ENCODE results near the gene ARAF. TPM values are rescaled to one million over a fixed set of nuclear protein-coding genes. Genes with fewer than 3 reads are reported as not detected.

ARAF gene
- total and polyA plus RNA-seq, 2 of the 13 experiments (the other 11 are each of a cell fraction or from before 2014, with no cell fraction given): 18.0 to 33.1 TPM

DNA sequence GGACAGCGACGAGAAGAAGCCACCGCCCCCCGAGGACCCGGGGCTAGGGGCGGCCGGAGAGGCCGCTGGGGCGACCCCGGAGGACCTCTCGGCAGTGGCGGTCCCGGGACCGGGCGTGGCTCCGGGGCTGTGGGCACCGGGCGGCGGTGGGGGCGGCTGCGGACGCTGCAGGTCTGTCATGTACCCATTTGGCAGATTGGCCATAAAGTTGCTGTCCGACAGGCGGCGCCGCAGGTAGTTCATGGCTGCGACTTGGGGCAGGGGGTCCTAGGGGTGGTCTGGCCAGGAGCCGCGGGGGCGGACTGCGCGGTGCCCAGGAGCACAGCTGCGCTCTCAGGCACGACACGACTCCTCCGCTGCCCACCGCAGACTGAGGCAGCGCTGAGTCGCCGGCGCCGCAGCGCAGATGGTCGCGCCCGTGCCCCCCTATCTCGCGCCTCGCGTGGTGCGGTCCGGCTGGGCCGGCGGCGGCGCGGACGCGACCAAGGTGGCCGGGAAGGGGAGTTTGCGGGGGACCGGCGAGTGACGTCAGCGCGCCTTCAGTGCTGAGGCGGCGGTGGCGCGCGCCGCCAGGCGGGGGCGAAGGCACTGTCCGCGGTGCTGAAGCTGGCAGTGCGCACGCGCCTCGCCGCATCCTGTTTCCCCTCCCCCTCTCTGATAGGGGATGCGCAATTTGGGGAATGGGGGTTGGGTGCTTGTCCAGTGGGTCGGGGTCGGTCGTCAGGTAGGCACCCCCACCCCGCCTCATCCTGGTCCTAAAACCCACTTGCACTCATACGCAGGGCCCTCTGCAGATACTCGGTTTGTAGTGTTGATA, 58.7 kb downstream of the ARAF start, which contains the start of gene SYN1 (continued):
- TF ChIP-seq CSRNP1 (CRISPR knock-in tag; IDR thresholded peaks at IDR 0.05) (0 out of 2 replicates have a peak, but pooled peaks have one; percentile 32), THAP9 (CRISPR knock-in tag; IDR thresholded peaks at IDR 0.05; ENCODE audit: borderline replicate concordance) (no peak), NFKB2 (CRISPR knock-in tag; IDR thresholded peaks at IDR 0.05; ENCODE audit: borderline replicate concordance) (peak; percentile 82), KDM5B (CRISPR knock-in tag; IDR thresholded peaks at IDR 0.05; ENCODE audit: borderline replicate concordance) (peak; percentile 20; the same call in 1 of the 2 replicates), CEBPG (CRISPR knock-in tag; IDR thresholded peaks at IDR 0.05) (no peak), KLF9 (CRISPR knock-in tag; IDR thresholded peaks at IDR 0.05; ENCODE audit: low read depth) (no peak), YEATS2 (CRISPR knock-in tag; IDR thresholded peaks at IDR 0.05; ENCODE audit: borderline replicate concordance) (peak; percentile 43; the same call in 1 of the 2 replicates), ATM (IDR thresholded peaks at IDR 0.05; ENCODE audit: borderline replicate concordance) (no peak), HDAC6 (IDR thresholded peaks at IDR 0.05; ENCODE audit: low read depth, low read length) (no peak), TAF15 (IDR thresholded peaks at IDR 0.05; ENCODE audit: low read depth, low read length, poor library complexity, severe bottlenecking) (no peak), ZNF782 (CRISPR knock-in tag; IDR thresholded peaks at IDR 0.05; ENCODE audit: borderline replicate concordance) (0 out of 2 replicates have a peak, but pooled peaks have one; percentile 35), ZNF598 (CRISPR knock-in tag; IDR thresholded peaks at IDR 0.05; ENCODE audit: borderline replicate concordance) (no peak)
- TF ChIP-seq, protein P1, sequence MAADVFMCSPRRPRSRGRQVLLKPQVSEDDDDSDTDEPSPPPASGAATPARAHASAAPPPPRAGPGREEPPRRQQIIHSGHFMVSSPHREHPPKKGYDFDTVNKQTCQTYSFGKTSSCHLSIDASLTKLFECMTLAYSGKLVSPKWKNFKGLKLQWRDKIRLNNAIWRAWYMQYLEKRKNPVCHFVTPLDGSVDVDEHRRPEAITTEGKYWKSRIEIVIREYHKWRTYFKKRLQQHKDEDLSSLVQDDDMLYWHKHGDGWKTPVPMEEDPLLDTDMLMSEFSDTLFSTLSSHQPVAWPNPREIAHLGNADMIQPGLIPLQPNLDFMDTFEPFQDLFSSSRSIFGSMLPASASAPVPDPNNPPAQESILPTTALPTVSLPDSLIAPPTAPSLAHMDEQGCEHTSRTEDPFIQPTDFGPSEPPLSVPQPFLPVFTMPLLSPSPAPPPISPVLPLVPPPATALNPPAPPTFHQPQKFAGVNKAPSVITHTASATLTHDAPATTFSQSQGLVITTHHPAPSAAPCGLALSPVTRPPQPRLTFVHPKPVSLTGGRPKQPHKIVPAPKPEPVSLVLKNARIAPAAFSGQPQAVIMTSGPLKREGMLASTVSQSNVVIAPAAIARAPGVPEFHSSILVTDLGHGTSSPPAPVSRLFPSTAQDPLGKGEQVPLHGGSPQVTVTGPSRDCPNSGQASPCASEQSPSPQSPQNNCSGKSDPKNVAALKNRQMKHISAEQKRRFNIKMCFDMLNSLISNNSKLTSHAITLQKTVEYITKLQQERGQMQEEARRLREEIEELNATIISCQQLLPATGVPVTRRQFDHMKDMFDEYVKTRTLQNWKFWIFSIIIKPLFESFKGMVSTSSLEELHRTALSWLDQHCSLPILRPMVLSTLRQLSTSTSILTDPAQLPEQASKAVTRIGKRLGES (CRISPR knock-in tag; IDR thresholded peaks at IDR 0.05; ENCODE audit: borderline replicate concordance): peak; percentile 42; the same call in 1 of the 2 replicates
- TF ChIP-seq, protein P2, sequence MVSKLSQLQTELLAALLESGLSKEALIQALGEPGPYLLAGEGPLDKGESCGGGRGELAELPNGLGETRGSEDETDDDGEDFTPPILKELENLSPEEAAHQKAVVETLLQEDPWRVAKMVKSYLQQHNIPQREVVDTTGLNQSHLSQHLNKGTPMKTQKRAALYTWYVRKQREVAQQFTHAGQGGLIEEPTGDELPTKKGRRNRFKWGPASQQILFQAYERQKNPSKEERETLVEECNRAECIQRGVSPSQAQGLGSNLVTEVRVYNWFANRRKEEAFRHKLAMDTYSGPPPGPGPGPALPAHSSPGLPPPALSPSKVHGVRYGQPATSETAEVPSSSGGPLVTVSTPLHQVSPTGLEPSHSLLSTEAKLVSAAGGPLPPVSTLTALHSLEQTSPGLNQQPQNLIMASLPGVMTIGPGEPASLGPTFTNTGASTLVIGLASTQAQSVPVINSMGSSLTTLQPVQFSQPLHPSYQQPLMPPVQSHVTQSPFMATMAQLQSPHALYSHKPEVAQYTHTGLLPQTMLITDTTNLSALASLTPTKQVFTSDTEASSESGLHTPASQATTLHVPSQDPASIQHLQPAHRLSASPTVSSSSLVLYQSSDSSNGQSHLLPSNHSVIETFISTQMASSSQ (IDR thresholded peaks at IDR 0.05; ENCODE audit: low read depth): no peak
- TF ChIP-seq, protein P2 (CRISPR knock-in tag; IDR thresholded peaks at IDR 0.05; ENCODE audit: borderline replicate concordance): no peak; the same call in 1 of the 2 replicates
